Activated CD4-positive, alpha-beta T cell treated with anti-CD3 and anti-CD28 coated beads, Interleukin-2, amount 10 ng/mL, durations not matched to agents 7 days and 5 days (primary cell): ENCODE data around the gene DBN1. TPM values are rescaled to one million over a fixed set of nuclear protein-coding genes. Genes with fewer than 3 reads are reported as not detected.
"Not testable (repeated sequence)": the region's sequence is repeated elsewhere in the genome, so short reads cannot be mapped to it uniquely, and the experiment has no call there.

Experiments
- CTCF ChIA-PET: fragments of 350-600 bp; sonication (Branson Sonifier 250); formaldehyde crosslinking; loops from one replicate; lab custom pipeline; 2021; ENCODE audit warnings: antibody characterized with exemption; lab: Charles Lee
- POLR2A ChIA-PET: fragments of 350-600 bp; sonication (Branson Sonifier 250); formaldehyde crosslinking; loops from one replicate; lab custom pipeline; 2021; ENCODE audit warnings: antibody characterized with exemption; lab: Charles Lee
- DNase-seq: peaks from one replicate; pipeline ENCODE4 v3.0.0-alpha.2; 2020
- H3K27ac Mint-ChIP-seq: one replicate; pipeline ENCODE4 v1.8.0; 2021; ENCODE audit warnings: mild to moderate bottlenecking, moderate library complexity, mixed read lengths
- H3K27me3 Mint-ChIP-seq: one replicate; pipeline ENCODE4 v1.8.0; 2021; ENCODE audit warnings: mixed read lengths
- H3K36me3 Mint-ChIP-seq: one replicate; pipeline ENCODE4 v1.8.0; 2021; ENCODE audit warnings: low read depth, mixed read lengths
- H3K4me1 Mint-ChIP-seq: one replicate; pipeline ENCODE4 v1.8.0; 2021; ENCODE audit warnings: mixed read lengths
- H3K4me3 Mint-ChIP-seq: one replicate; pipeline ENCODE4 v1.8.0; 2021; ENCODE audit warnings: mild to moderate bottlenecking, moderate library complexity, mixed read lengths
- H3K9me3 Mint-ChIP-seq: one replicate; pipeline ENCODE4 v1.8.0; 2021; ENCODE audit warnings: mixed read lengths
- total RNA-seq, 2 experiments: library from RNA; stranded (reverse); gene quantifications; one replicate each; pipeline ENCODE4 v1.2.3, GENCODE V29; 2021

Gene DBN1
- total RNA-seq, 2 experiments from 2014 or later, result 4.2 to 4.8 TPM

- no peak overlapping the region for H3K4me3 Mint-ChIP-seq
- peaks cover 46% of the 10 kb centered on the region for H3K4me1 Mint-ChIP-seq
- ChIA-PET CTCF (interaction anchor here (0.7 to 2.2 kb wide), 9 partner anchors 9 to 184 kb away, joined by 3 to 6 read pairs (median 3); no protein-coding TSS in a partner anchor), POLR2A (no interaction called here)
- no peak for DNase-seq
- H3K27ac Mint-ChIP-seq, result peak overlapping the region; percentile 75
- peaks cover 10% of the 10 kb centered on the region for H3K27me3 Mint-ChIP-seq
- peaks cover 15% of the 10 kb centered on the region for H3K36me3 Mint-ChIP-seq
- H3K9me3 Mint-ChIP-seq, result no peaks in the 10 kb centered on the region
These were observed 20.4 kb upstream of the DBN1 start for GRCh38 chr5:177493795-177494345.

GRCh38 chr5:177492841-177493240, 19.4 kb upstream of the DBN1 start:
- no peak for DNase-seq
- Mint-ChIP-seq H3K27ac (peak overlapping the region; percentile 36), H3K27me3 (peaks cover 1% of the 10 kb centered on the region), H3K4me1 (peaks cover 37% of the 10 kb centered on the region), H3K36me3 (peaks cover 15% of the 10 kb centered on the region), H3K9me3 (no peaks in the 10 kb centered on the region), H3K4me3 (no peak overlapping the region)
- POLR2A ChIA-PET, result no interaction called here
- CTCF ChIA-PET, result interaction anchor here (0.8 to 2.2 kb wide), 12 partner anchors 32 to 183 kb away, joined by 3 to 6 read pairs (median 3); no protein-coding TSS in a partner anchor

- Mint-ChIP-seq H3K9me3 (no peaks in the 10 kb centered on the region), H3K27ac (peak overlapping the region; percentile 36), H3K4me1 (peaks cover 36% of the 10 kb centered on the region), H3K36me3 (peaks cover 15% of the 10 kb centered on the region), H3K4me3 (no peak overlapping the region), H3K27me3 (no peaks in the 10 kb centered on the region)
- no peak for DNase-seq
- CTCF ChIA-PET, result interaction anchor here (0.7 to 2.2 kb wide), 11 partner anchors 11 to 180 kb away, joined by 3 to 6 read pairs (median 3); no protein-coding TSS in a partner anchor
- POLR2A ChIA-PET, result interaction anchor here (0.6 kb wide), 1 partner anchor 17 kb away, joined by 7 read pairs; no protein-coding TSS in a partner anchor
These were observed 18.7 kb upstream of the DBN1 start for GRCh38 chr5:177491983-177492746.

DNA sequence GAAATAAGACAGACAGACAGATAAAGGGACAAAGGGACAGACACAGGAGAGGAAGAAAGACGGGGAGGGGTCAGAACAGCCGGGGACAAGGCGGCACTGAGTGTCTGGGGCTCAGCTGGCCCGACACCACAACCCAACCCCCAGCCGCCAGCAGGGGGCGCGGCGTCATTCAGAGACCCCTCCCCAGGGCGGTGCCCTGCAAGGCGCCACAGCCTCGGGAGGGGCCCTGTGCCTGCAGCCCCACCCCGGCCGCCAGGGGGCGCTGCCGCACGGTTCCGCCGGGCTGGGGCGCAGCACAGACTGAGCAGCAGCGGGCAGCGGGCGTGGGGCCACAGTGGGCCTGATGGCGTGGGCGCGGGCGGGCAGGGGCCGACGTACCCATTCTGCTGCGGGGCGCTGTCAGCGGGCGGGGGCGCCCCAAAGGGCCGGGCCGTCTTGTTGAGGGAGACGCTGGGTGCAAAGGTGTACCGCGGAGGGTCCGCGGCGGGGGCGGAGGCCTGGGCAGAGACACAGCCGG, 18.1 kb upstream of the DBN1 start:
- peak; percentile 35 for DNase-seq
- CTCF ChIA-PET, result interaction anchor here (0.6 to 1.8 kb wide), 3 partner anchors 10 to 576 kb away, joined by 3 to 4 read pairs (median 3); no protein-coding TSS in a partner anchor
- no peak overlapping the region for H3K27ac Mint-ChIP-seq
- POLR2A ChIA-PET, result no interaction called here
- H3K4me3 Mint-ChIP-seq, result no peak overlapping the region
- no peaks in the 10 kb centered on the region for H3K9me3 Mint-ChIP-seq
- peaks cover 16% of the 10 kb centered on the region for H3K36me3 Mint-ChIP-seq
- H3K27me3 Mint-ChIP-seq, result no peaks in the 10 kb centered on the region
- peaks cover 36% of the 10 kb centered on the region for H3K4me1 Mint-ChIP-seq

DNA sequence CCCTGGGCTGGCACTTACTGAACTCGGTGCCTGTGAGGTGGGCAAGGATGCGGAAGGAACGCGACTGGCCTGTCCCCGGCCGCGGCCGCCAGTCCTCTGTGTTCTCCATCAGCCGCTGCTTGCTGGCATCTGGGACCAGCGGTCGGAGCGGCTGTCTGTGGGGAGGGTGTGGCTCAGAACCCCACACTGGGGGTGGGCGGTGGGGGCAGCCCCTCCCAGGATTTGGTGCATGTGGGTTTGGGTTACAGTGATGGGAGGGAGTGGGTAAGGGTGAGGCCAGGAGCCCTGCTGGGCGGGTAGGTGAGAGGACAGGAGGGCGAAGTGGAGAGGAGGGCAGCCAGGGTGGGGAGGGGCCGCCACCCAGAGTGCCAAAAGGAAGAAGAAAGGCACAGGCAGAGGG, 17.6 kb upstream of the DBN1 start:
- Mint-ChIP-seq H3K27ac (no peak overlapping the region), H3K36me3 (peaks cover 16% of the 10 kb centered on the region), H3K27me3 (no peaks in the 10 kb centered on the region), H3K4me1 (peaks cover 31% of the 10 kb centered on the region), H3K4me3 (no peak overlapping the region), H3K9me3 (no peaks in the 10 kb centered on the region)
- DNase-seq, result no peak
- CTCF ChIA-PET, result interaction anchor here (0.6 kb wide), 1 partner anchor 576 kb away, joined by 3 read pairs; no protein-coding TSS in a partner anchor
- POLR2A ChIA-PET, result no interaction called here

- peak overlapping the region; percentile 7 for H3K27ac Mint-ChIP-seq
- H3K4me3 Mint-ChIP-seq, result no peak overlapping the region
- no peak for DNase-seq
- POLR2A ChIA-PET, result no interaction called here
- CTCF ChIA-PET, result interaction anchor here (1.3 kb wide), 1 partner anchor 12 kb away, joined by 5 read pairs; no protein-coding TSS in a partner anchor
- peaks cover 16% of the 10 kb centered on the region for H3K36me3 Mint-ChIP-seq
- H3K9me3 Mint-ChIP-seq, result no peaks in the 10 kb centered on the region
- peaks cover 26% of the 10 kb centered on the region for H3K4me1 Mint-ChIP-seq
- H3K27me3 Mint-ChIP-seq, result no peaks in the 10 kb centered on the region
These were observed 17.0 kb upstream of the DBN1 start for GRCh38 chr5:177490311-177490991.

GRCh38 chr5:177489119-177489716, 15.8 kb upstream of the DBN1 start:
- Mint-ChIP-seq H3K27me3 (no peaks in the 10 kb centered on the region), H3K9me3 (no peaks in the 10 kb centered on the region), H3K36me3 (peaks cover 16% of the 10 kb centered on the region), H3K27ac (no peak overlapping the region), H3K4me1 (peaks cover 18% of the 10 kb centered on the region), H3K4me3 (no peak overlapping the region)
- ChIA-PET CTCF (interaction anchor here (0.6 to 1.7 kb wide), 7 partner anchors 9 to 98 kb away, joined by 3 to 7 read pairs (median 3); no protein-coding TSS in a partner anchor), POLR2A (no interaction called here)
- DNase-seq, result no peak

DNA sequence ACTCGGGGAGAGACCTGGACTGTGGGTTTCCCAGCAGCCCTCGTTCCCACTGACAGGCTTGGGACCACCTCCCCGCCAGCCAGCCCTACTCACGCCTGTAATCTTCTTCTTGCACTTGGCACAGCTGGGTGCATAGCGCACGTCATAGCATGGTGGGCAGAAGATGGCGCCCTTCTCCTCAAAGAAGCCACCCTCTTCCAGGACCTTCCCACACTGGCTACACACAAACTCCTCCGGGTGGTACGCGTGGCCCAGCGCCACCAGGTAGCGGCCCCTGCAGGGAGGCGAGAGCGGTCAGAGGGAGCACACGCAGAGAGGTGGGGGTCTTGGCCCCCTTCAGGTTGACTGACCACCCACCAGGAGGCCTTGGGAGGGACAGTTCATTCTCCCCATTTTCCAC, 14.5 kb upstream of the DBN1 start:
- H3K27me3 Mint-ChIP-seq, result no peaks in the 10 kb centered on the region
- ChIA-PET CTCF (interaction anchor here (1.3 to 1.7 kb wide), 2 partner anchors 16 to 97 kb away, joined by 5 to 7 read pairs; no protein-coding TSS in a partner anchor), POLR2A (no interaction called here)
- no peak for DNase-seq
- H3K9me3 Mint-ChIP-seq, result no peaks in the 10 kb centered on the region
- peaks cover 16% of the 10 kb centered on the region for H3K36me3 Mint-ChIP-seq
- H3K27ac Mint-ChIP-seq, result no peak overlapping the region
- H3K4me3 Mint-ChIP-seq, result no peak overlapping the region
- H3K4me1 Mint-ChIP-seq, result peaks cover 9% of the 10 kb centered on the region

- POLR2A ChIA-PET, result interaction anchor here (0.6 kb wide), 1 partner anchor 8 kb away, joined by 3 read pairs; no protein-coding TSS in a partner anchor
- Mint-ChIP-seq H3K4me1 (peaks cover 6% of the 10 kb centered on the region), H3K4me3 (no peak overlapping the region), H3K9me3 (no peaks in the 10 kb centered on the region), H3K27me3 (no peaks in the 10 kb centered on the region), H3K36me3 (peaks cover 11% of the 10 kb centered on the region), H3K27ac (no peak overlapping the region)
- CTCF ChIA-PET, result interaction anchor here (0.7 kb wide), 1 partner anchor 382 kb away, joined by 3 read pairs; no protein-coding TSS in a partner anchor
- DNase-seq, result no peak
These were observed 13.7 kb upstream of the DBN1 start for GRCh38 chr5:177487144-177487543.

- no peak overlapping the region for H3K4me3 Mint-ChIP-seq
- DNase-seq, result no peak
- no peaks in the 10 kb centered on the region for H3K27me3 Mint-ChIP-seq
- H3K9me3 Mint-ChIP-seq, result no peaks in the 10 kb centered on the region
- ChIA-PET POLR2A (no interaction called here), CTCF (interaction anchor here (0.7 to 0.8 kb wide), 2 partner anchors 11 to 381 kb away, joined by 3 to 4 read pairs; partner anchors contain the start of gene PDLIM7)
- H3K4me1 Mint-ChIP-seq, result peaks cover 6% of the 10 kb centered on the region
- no peak overlapping the region for H3K27ac Mint-ChIP-seq
- H3K36me3 Mint-ChIP-seq, result peaks cover 10% of the 10 kb centered on the region
These were observed 12.8 kb upstream of the DBN1 start for GRCh38 chr5:177486256-177486655.

- H3K4me1 Mint-ChIP-seq, H3K36me3 Mint-ChIP-seq, DNase-seq, H3K27me3 Mint-ChIP-seq, H3K9me3 Mint-ChIP-seq, H3K27ac Mint-ChIP-seq, H3K4me3 Mint-ChIP-seq, POLR2A ChIA-PET: not testable (repeated sequence)
- CTCF ChIA-PET, result interaction anchor here (0.8 to 1.3 kb wide), 2 partner anchors 9 to 12 kb away, joined by 3 to 4 read pairs; partner anchors contain the start of gene PDLIM7
These were observed 12.3 kb upstream of the DBN1 start for GRCh38 chr5:177485753-177486152.
